GM12801 (cell line): Measurements from ENCODE around the gene SCTR.

ENCODE experiments used
- CTCF ChIP-seq: IDR thresholded peaks from one replicate; pipeline ENCODE4 v1.5.1; 2011; ENCODE audit warnings: control low read depth; ENCODE audit not compliant: insufficient read length; ENCODE audit errors: extremely low read depth

Gene SCTR

GRCh38 chr2:119408221-119408619, 116.1 kb downstream of the SCTR start:
- no peak for TF ChIP-seq CTCF

- TF ChIP-seq CTCF, result no peak
Measured at GRCh38 chr2:119407430-119408220, 116.7 kb downstream of the SCTR start.

- no peak for TF ChIP-seq CTCF
Measured at GRCh38 chr2:119405151-119405550, 119.1 kb downstream of the SCTR start.

- no peak for TF ChIP-seq CTCF
Measured at GRCh38 chr2:119402645-119403560, 121.4 kb downstream of the SCTR start.

- TF ChIP-seq CTCF, result no peak
Measured at GRCh38 chr2:119402106-119402505, 122.2 kb downstream of the SCTR start.

- TF ChIP-seq CTCF, result no peak
Measured at GRCh38 chr2:119397196-119397595, 127.1 kb downstream of the SCTR start.

- no peak for TF ChIP-seq CTCF
Measured at GRCh38 chr2:119393971-119394748, 130.1 kb downstream of the SCTR start.
